IMR-90 (cell line): ENCODE measurements around the gene RTEL1. TPM values are rescaled to one million over a fixed set of nuclear protein-coding genes. Genes with fewer than 3 reads are reported as not detected.

Experiments
- ATAC-seq: fragments of 200-7000 bp; cut with Tn5 transposase; 2 replicates; pipeline ENCODE4 v1.9.1; 2020; ENCODE audit warnings: low read depth, mild to moderate bottlenecking, moderate library complexity
- BruUV-seq: library from RNA; stranded (reverse); fragments of 400-500 nt; replicated peaks from 2 replicates; lab custom pipeline; 2021; lab: Mats Ljungman, UMichigan
- CTCF ChIA-PET: fragments of 300-600 bp; formaldehyde crosslinking; extraction: SDS; loops from one replicate; lab custom pipeline; 2021; ENCODE audit warnings: antibody characterized with exemption; lab: Yijun Ruan, JAX
- POLR2A ChIA-PET: fragments of 300-600 bp; sonication (Branson Sonifier 250); formaldehyde crosslinking; loops from one replicate; lab custom pipeline; 2022; ENCODE audit warnings: antibody characterized with exemption; ENCODE audit not compliant: unreplicated experiment; lab: Charles Lee
- DNase-seq: peaks from one replicate; pipeline ENCODE4 v3.0.0; 2013
- H2AFZ ChIP-seq: replicated peaks from 2 replicates; pipeline ENCODE3; 2013; ENCODE audit warnings: low read length, mild to moderate bottlenecking; ENCODE audit not compliant: poor library complexity
- H2AK5ac ChIP-seq: 2 replicates; pipeline ENCODE4 v1.6.1; 2013; ENCODE audit warnings: low read depth, low read length, inconsistent platforms
- H2AK9ac ChIP-seq: replicated peaks from 2 replicates; pipeline ENCODE3; 2013; ENCODE audit warnings: mild to moderate bottlenecking, low read depth, low read length, moderate library complexity; ENCODE audit not compliant: poor library complexity
- H2BK120ac ChIP-seq: 2 replicates; pipeline ENCODE4 v1.6.1; 2013; ENCODE audit warnings: low read depth, low read length, inconsistent platforms
- H2BK15ac ChIP-seq: 3 replicates; pipeline ENCODE4 v1.6.1; 2013; ENCODE audit warnings: low read depth, low read length, inconsistent platforms
- H2BK20ac ChIP-seq: 2 replicates; pipeline ENCODE4 v1.6.1; 2013; ENCODE audit warnings: low read depth, mild to moderate bottlenecking, inconsistent platforms, low read length, moderate library complexity
- H2BK5ac ChIP-seq: 2 replicates; pipeline ENCODE4 v1.6.1; 2013; ENCODE audit warnings: mild to moderate bottlenecking, low read depth, low read length, inconsistent platforms; ENCODE audit not compliant: poor library complexity, severe bottlenecking
- H3K14ac ChIP-seq: replicated peaks from 2 replicates; pipeline ENCODE4 v1.6.1; 2013; ENCODE audit warnings: low read depth, low read length, inconsistent platforms
- H3K18ac ChIP-seq: 2 replicates; pipeline ENCODE4 v1.6.1; 2013; ENCODE audit warnings: low read depth, low read length, control low read depth
- H3K23ac ChIP-seq: 2 replicates; pipeline ENCODE4 v1.6.1; 2013; ENCODE audit warnings: low read depth, low read length, inconsistent platforms
- H3K27ac ChIP-seq: 2 replicates; pipeline ENCODE4 v1.5.1; 2013; ENCODE audit warnings: mild to moderate bottlenecking, control low read depth, low read length; ENCODE audit not compliant: insufficient read depth
- H3K27me3 ChIP-seq: 2 replicates; pipeline ENCODE4 v1.6.1; 2013; ENCODE audit warnings: low read length; ENCODE audit not compliant: control insufficient read depth, insufficient read depth
- H3K36me3 ChIP-seq: 2 replicates; pipeline ENCODE4 v1.6.1; 2013; ENCODE audit warnings: low read length, mixed read lengths; ENCODE audit not compliant: control insufficient read depth, insufficient read depth
- H3K4ac ChIP-seq: 2 replicates; pipeline ENCODE4 v1.6.1; 2013; ENCODE audit warnings: low read depth, low read length, inconsistent platforms
- H3K4me1 ChIP-seq: 2 replicates; pipeline ENCODE4 v1.6.1; 2013; ENCODE audit warnings: low read length, mixed read lengths; ENCODE audit not compliant: control insufficient read depth, insufficient read depth
- H3K4me2 ChIP-seq: 2 replicates; pipeline ENCODE4 v1.6.1; 2013; ENCODE audit warnings: low read depth, mild to moderate bottlenecking, control low read depth, low read length, moderate library complexity
- H3K4me3 ChIP-seq: 2 replicates; pipeline ENCODE4 v1.5.1; 2013; ENCODE audit warnings: low read depth, mild to moderate bottlenecking, control low read depth, low read length, moderate library complexity; ENCODE audit not compliant: insufficient read depth
- H3K56ac ChIP-seq: 2 replicates; pipeline ENCODE4 v1.6.1; 2013; ENCODE audit warnings: low read length, inconsistent platforms; ENCODE audit not compliant: insufficient read depth; ENCODE audit errors: extremely low read depth
- H3K79me1 ChIP-seq, 2 experiments: 2 replicates each; pipeline ENCODE4 v1.6.1; 2013; ENCODE audit warnings: low read length in 2 of 2, inconsistent platforms in 1 of 2, low read depth in 1 of 2
- H3K9ac ChIP-seq: 2 replicates; pipeline ENCODE4 v1.6.1; 2013; ENCODE audit warnings: low read depth, low read length, control low read depth
- H3K9me1 ChIP-seq: 2 replicates; pipeline ENCODE4 v1.6.1; 2013; ENCODE audit warnings: low read length, inconsistent platforms; ENCODE audit not compliant: insufficient read depth
- H3K9me3 ChIP-seq: 2 replicates; pipeline ENCODE4 v1.6.1; 2013; ENCODE audit warnings: low read length; ENCODE audit not compliant: control insufficient read depth, insufficient read depth
- H4K20me1 ChIP-seq: 2 replicates; pipeline ENCODE4 v1.6.1; 2013; ENCODE audit warnings: low read length, inconsistent platforms; ENCODE audit not compliant: insufficient read depth
- H4K5ac ChIP-seq: 2 replicates; pipeline ENCODE4 v1.6.1; 2013; ENCODE audit warnings: mild to moderate bottlenecking, low read depth, low read length, control low read depth
- H4K8ac ChIP-seq, 2 experiments: 2 replicates each; pipeline ENCODE4 v1.6.1; 2013; ENCODE audit warnings: low read depth in 2 of 2, low read length in 2 of 2, control low read depth in 1 of 2, inconsistent platforms in 1 of 2
- H4K91ac ChIP-seq: 2 replicates; pipeline ENCODE4 v1.6.1; 2013; ENCODE audit warnings: low read depth, low read length, inconsistent platforms; ENCODE audit not compliant: insufficient read depth
- BHLHE40 ChIP-seq: fragments of 150-350 bp; IDR thresholded peaks from 2 replicates; pipeline ENCODE4 v1.6.1; 2016; ENCODE audit warnings: mild to moderate bottlenecking, low read depth, low read length
- CEBPB ChIP-seq: IDR thresholded peaks from 2 replicates; pipeline ENCODE4 v1.6.1; 2012; ENCODE audit warnings: low read depth, low read length, improper control_type of control experiment
- CHD1 ChIP-seq: IDR thresholded peaks from 2 replicates; pipeline ENCODE4 v1.6.1; 2012; ENCODE audit warnings: low read depth, low read length, improper control_type of control experiment
- FOS ChIP-seq: fragments of 150-350 bp; IDR thresholded peaks from 2 replicates; pipeline ENCODE4 v1.6.1; 2016; ENCODE audit warnings: low read depth, low read length
- MAFK ChIP-seq: IDR thresholded peaks from 2 replicates; pipeline ENCODE4 v1.6.1; 2012; ENCODE audit warnings: low read depth, low read length, improper control_type of control experiment
- MAZ ChIP-seq: IDR thresholded peaks from 2 replicates; pipeline ENCODE4 v1.6.1; 2012; ENCODE audit warnings: low read depth, mild to moderate bottlenecking, low read length, improper control_type of control experiment, moderate library complexity, borderline replicate concordance
- NFE2L2 ChIP-seq: fragments of 150-350 bp; IDR thresholded peaks from 2 replicates; pipeline ENCODE4 v1.6.1; 2016; ENCODE audit warnings: low read depth, mild to moderate bottlenecking, low read length
- RAD21 ChIP-seq: IDR thresholded peaks from 2 replicates; pipeline ENCODE4 v1.6.1; 2012; ENCODE audit warnings: low read length, improper control_type of control experiment
- RCOR1 ChIP-seq: IDR thresholded peaks from 2 replicates; pipeline ENCODE4 v1.6.1; 2012; ENCODE audit warnings: mild to moderate bottlenecking, low read length, improper control_type of control experiment; ENCODE audit not compliant: insufficient replicate concordance
- RFX5 ChIP-seq: IDR thresholded peaks from 2 replicates; pipeline ENCODE4 v1.8.0; 2012; ENCODE audit warnings: low read depth, mild to moderate bottlenecking, low read length, moderate library complexity
- SMC3 ChIP-seq: fragments of 150-350 bp; IDR thresholded peaks from 2 replicates; pipeline ENCODE4 v1.6.1; 2016; ENCODE audit warnings: low read depth, mild to moderate bottlenecking, antibody characterized with exemption, low read length, moderate library complexity
- WGBS, 2 experiments: methylation state at CpG; one replicate each; pipeline versions ENCODE4 v1.1.5 to v1.1.7; 2013; ENCODE audit warnings: missing lambda C conversion rate in 2 of 2; ENCODE audit not compliant: insufficient read length in 1 of 2; ENCODE audit errors: extremely low coverage in 2 of 2; 5-methylcytosine and 5-hydroxymethylcytosine counted together
- dilution Hi-C: fragments of 300-500 bp; cut with HindIII; formaldehyde crosslinking; loops from one replicate; pipeline ENCODE4 v1.14.3; 2018; ENCODE audit warnings: low sequenced_read_pairs; ENCODE audit not compliant: unreplicated experiment
- in situ Hi-C: fragments of 300-500 bp; cut with MboI; formaldehyde crosslinking; loops from 3 replicates; pipeline ENCODE4 v1.14.3; 2019; ENCODE audit warnings: low sequenced_read_pairs, inconsistent platforms, mixed read lengths
- intact Hi-C: fragments of 100-400 bp; cut with micrococcal nuclease; formaldehyde crosslinking; loops from 2 replicates; pipeline ENCODE4 v1.10.0; 2022
- polyA plus RNA-seq, 3 experiments: library from polyadenylated mRNA; depleted of rRNA; stranded (reverse); fragments of >200 nt; gene quantifications; 2 replicates each; pipeline ENCODE4 v1.2.3, GENCODE V29; 2012; ENCODE audit warnings: low replicate concordance in 1 of 3
- total RNA-seq: library from RNA; depleted of rRNA; stranded (reverse); fragments of >200 nt; gene quantifications from 2 replicates; pipeline ENCODE4 v1.2.3, GENCODE V29; 2012
- TF ChIP-seq, protein P1 (sequence below): fragments of 150-350 bp; IDR thresholded peaks from 2 replicates; pipeline ENCODE4 v1.6.1; 2017; ENCODE audit warnings: mild to moderate bottlenecking, antibody characterized with exemption, low read length, low read depth
- TF ChIP-seq, protein P2 (sequence below): conservative IDR thresholded peaks from 2 replicates; pipeline ENCODE4 v1.5.1; 2012; ENCODE audit warnings: mild to moderate bottlenecking, low read depth, low read length, improper control_type of control experiment
- TF ChIP-seq, protein P3 (sequence below): fragments of 150-350 bp; IDR thresholded peaks from 2 replicates; pipeline ENCODE4 v1.6.1; 2016; ENCODE audit warnings: low read depth, mild to moderate bottlenecking, low read length, moderate library complexity, borderline replicate concordance

RTEL1 gene
- total and polyA plus RNA-seq, 2 of the 4 experiments (the other 2 are of a cell fraction) = 14.7 to 18.8 TPM

DNA sequence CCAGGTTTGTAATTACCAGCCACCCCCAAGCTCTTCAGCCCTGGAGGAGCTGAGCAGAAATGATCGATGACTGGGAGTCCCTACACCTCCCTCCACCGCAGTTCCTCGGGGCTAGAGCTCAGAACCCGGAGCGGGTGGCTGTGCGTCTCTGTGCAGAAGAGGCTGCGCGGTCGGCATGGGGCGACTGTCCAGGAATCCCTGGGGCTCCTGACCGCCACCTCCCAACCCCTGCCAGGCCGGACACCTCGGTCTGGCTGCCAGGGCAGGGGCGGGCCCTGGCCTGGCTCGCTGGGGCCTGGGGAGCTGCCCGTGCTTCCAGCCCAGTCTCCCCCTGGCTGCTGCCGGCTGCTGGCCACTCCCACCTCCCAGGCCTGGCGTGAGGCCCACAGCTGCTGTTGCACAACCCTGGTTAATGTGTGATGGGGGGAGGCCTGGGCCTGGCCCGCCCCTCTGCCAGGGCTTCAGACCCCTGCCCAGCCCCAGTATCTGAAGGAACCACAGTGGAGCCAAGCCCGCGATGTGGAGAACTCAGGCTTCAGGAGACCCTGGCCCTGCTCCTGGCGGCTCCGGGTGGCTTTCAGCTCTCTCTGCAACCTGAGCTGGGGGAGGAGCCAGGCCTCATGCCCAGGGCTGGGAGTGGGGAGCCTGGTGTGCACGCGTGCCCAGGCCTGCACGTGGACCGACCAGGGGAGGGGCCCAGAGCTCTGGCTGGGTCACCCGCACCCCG lies 82.7 kb downstream of the RTEL1 start:
- Histone ChIP-seq H3K27ac (peak overlapping the region; percentile 91), H3K14ac (peak overlapping the region; percentile 93), H3K56ac (peak overlapping the region; percentile 90), H3K9ac (peak overlapping the region; percentile 87), H2AFZ (peak overlapping the region; percentile 82), H3K23ac (peak overlapping the region; percentile 94), H2AK9ac (peak overlapping the region; percentile 99), H2BK5ac (peak overlapping the region; percentile 87), H2BK15ac (no peak overlapping the region), H2BK20ac (no peak overlapping the region), H3K36me3 (peaks cover 37% of the 10 kb centered on the region; the same call in 1 of the 2 replicates), H2BK120ac (no peak overlapping the region), H3K4me1 (peaks cover 10% of the 10 kb centered on the region), H3K18ac (no peak overlapping the region; the same call in 1 of the 2 replicates), H3K9me3 (no peaks in the 10 kb centered on the region), H3K79me1 (peaks cover 4 to 9% of the 10 kb centered on the region in 2 experiments; a peak in 2 of 4 replicates), H3K4me3 (peak overlapping the region; percentile 54), H3K4ac (peak overlapping the region; percentile 94), H4K5ac (peak overlapping the region; percentile 19), H3K27me3 (no peaks in the 10 kb centered on the region), H3K4me2 (peak overlapping the region; percentile 82), H2AK5ac (peak overlapping the region; percentile 89), H4K8ac (peak overlapping the region; percentile 63 to 88), H4K20me1 (peaks cover 20% of the 10 kb centered on the region), H3K9me1 (no peaks in the 10 kb centered on the region), H4K91ac (peak overlapping the region; percentile 88)
- no TSS peak for BruUV-seq
- ATAC-seq = peak; percentile 65
- intact Hi-C loops (no loop called here), dilution Hi-C loops (no loop called here), in situ Hi-C loops (no loop called here)
- DNase-seq = peak; percentile 86
- POLR2A ChIA-PET = no interaction called here
- CTCF ChIA-PET = interaction anchor here (0.5 to 0.7 kb wide), 2 partner anchors 33 to 45 kb away, joined by 3 to 6 read pairs; no protein-coding TSS in a partner anchor
- 0% methylated on average over 4 of the region's 29 CpGs; no CpG with 5 or more reads in 1 of the 2 experiments for WGBS, 2 experiments
- TF ChIP-seq MAZ (peak; percentile 37; the same call in 1 of the 2 replicates), CHD1 (no peak), RFX5 (no peak), RAD21 (no peak), MAFK (no peak), BHLHE40 (peak; percentile 80), CEBPB (peak; percentile 99), FOS (no peak), RCOR1 (no peak), SMC3 (no peak), NFE2L2 (no peak)
- TF ChIP-seq, protein P1, sequence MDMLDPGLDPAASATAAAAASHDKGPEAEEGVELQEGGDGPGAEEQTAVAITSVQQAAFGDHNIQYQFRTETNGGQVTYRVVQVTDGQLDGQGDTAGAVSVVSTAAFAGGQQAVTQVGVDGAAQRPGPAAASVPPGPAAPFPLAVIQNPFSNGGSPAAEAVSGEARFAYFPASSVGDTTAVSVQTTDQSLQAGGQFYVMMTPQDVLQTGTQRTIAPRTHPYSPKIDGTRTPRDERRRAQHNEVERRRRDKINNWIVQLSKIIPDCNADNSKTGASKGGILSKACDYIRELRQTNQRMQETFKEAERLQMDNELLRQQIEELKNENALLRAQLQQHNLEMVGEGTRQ = peak; percentile 24; the same call in 1 of the 2 replicates
- TF ChIP-seq, protein P2, sequence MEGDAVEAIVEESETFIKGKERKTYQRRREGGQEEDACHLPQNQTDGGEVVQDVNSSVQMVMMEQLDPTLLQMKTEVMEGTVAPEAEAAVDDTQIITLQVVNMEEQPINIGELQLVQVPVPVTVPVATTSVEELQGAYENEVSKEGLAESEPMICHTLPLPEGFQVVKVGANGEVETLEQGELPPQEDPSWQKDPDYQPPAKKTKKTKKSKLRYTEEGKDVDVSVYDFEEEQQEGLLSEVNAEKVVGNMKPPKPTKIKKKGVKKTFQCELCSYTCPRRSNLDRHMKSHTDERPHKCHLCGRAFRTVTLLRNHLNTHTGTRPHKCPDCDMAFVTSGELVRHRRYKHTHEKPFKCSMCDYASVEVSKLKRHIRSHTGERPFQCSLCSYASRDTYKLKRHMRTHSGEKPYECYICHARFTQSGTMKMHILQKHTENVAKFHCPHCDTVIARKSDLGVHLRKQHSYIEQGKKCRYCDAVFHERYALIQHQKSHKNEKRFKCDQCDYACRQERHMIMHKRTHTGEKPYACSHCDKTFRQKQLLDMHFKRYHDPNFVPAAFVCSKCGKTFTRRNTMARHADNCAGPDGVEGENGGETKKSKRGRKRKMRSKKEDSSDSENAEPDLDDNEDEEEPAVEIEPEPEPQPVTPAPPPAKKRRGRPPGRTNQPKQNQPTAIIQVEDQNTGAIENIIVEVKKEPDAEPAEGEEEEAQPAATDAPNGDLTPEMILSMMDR = peak; percentile 21
- TF ChIP-seq, protein P3, sequence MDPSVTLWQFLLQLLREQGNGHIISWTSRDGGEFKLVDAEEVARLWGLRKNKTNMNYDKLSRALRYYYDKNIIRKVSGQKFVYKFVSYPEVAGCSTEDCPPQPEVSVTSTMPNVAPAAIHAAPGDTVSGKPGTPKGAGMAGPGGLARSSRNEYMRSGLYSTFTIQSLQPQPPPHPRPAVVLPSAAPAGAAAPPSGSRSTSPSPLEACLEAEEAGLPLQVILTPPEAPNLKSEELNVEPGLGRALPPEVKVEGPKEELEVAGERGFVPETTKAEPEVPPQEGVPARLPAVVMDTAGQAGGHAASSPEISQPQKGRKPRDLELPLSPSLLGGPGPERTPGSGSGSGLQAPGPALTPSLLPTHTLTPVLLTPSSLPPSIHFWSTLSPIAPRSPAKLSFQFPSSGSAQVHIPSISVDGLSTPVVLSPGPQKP = no peak
